ENCODE results near the gene PPP1R9A.

The PPP1R9A gene

DNA sequence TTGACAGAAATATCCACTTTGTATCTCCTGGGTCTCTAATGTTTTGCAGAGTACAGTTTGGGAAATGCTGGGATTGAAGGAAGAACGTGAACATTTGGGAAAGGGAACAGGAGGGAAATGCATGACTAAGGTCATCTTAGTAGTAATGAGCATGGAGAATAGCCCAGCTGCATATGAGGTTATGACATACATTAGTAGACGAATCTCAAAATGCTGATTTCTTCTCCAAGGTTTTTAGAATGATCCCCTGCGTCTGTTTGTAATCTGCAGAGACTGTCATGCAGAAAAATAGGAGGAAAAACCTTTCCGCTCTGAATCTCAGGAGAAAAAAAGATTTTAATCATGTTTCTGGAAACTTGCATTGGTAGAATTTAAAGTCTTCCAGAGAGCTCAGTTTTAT is 133.6 kb downstream of the PPP1R9A start:
- no peak for DNase-seq

DNA sequence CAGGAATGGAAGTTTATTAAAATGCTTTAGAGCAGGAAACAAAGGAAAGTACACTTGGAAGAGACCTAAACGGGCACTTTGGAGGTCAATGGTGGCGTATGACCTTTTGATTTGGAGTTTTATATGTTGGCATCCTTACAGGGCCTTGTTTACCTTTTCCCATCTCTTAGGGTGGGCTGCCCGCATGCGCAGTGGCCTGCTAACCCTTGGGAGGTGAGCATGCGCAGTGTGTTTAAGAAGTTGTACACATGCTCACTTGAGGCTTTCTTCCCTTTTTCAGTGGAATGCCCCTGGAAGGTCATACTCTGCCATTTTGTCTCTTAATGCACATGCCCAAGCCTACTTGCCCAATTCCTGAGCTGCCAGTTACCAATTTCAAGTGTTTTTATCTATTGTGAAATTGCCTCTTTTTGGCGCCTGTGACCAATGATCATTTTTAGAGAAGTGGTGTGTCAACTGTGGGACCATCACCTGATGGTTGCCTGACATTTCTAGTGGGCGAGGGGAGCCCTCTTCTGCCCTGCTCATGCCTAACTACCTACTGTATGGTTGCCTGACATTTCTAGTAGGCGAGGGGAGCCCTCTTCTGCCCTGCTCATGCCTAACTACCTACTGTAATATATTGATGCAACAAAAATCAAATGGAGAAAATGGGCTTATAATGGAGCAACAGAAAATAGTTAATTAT is 138.0 kb downstream of the PPP1R9A start:
- DNase-seq = peak; percentile 45

DNA sequence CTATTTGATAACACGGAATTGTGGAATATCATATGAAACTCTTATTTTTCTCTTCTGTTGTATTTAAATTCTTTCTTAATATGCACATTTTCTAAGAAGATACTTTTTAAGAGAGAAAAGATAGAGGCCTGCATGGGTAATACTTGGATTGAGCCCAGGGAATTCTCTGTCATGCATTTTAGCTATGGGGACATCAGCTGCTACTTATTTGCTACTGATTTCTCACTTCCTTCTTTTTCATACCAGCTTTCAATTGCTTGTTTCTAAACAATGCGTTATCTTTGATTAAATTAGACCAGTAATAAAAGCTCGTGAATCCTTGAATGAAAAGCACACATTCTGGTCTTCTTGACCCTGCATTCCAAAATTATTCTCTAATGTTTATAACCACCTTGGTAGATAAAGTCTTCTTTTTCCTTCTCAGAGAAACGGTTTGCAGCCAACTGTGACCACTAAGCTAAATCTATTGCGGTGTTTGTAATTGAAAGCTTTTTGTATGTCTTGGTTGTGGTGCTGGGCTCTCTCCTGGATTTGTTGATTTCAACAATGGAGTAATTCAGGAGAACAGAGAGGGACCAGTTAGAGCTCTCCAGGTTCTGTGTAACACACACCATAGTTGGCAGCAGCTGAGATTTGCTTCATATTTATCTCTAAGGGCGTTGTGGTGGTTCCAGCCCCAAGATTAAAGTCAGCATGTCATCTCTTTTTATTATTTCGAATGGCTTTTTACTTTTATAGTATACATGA is 139.3 kb downstream of the PPP1R9A start:
- DNase-seq = no peak

DNA sequence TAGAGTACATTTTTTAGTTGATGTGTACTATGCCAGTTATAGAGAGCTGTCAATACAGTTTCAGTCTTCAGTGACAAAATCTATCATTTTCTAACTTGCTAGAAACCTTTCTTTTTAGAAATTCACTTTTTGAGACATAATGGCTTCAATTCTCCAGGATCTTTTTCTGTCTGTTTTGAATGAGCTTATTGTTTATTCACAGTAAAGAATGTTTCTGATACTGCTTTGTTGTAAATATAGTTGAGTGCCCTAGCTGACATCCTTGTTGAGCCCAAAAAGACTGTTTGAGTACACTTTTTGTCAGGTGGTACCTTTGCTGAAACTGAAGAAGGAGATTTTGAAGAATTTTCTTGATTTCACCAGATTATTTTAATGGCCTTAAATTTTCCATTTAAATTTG is 139.9 kb downstream of the PPP1R9A start:
- DNase-seq = no peak

DNA sequence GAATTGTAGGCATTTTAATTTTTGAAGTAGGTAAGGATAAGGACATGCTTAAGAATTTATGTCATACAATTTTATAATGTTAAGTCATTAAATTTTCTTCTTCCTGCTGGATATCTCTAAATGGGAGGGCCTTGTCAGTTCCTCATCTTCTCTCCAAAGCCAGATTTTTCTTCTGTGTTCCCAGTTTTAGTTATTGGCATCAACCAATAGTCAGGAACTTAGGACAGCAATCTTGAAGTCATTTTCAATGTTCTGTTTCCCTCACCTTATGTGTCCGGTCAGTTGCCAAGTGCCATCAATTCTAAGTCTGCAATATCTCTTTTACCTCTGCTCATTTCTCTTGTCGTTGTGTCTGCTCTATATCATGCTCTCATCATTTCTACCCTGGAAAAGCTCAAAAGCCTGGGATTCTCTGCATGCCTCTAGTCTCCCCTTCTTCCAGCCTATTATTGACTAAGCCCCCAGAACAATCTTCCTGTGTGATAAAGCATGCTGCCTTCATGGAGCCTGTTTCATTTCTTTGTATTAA is 145.2 kb downstream of the PPP1R9A start:
- DNase-seq = no peak

DNA sequence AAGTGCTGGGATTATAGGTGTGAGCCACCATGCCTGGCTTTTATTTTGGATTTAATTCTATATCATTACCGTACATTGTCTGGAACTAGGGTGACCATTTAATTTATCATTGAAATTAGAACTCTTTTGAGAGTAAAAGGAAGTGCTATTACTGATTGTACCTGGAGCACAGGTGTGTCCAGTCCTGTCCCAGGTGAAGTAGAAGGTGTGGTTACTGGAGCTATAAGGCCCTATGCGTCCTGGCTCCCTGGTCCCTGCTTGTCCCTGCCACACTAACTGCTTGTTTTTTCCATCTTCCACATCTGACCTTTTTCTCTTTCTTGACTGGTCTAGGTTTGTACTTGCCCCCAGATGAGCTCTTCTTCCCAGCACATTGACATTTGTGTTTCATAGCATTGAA is 147.0 kb downstream of the PPP1R9A start:
- DNase-seq = no peak

DNA sequence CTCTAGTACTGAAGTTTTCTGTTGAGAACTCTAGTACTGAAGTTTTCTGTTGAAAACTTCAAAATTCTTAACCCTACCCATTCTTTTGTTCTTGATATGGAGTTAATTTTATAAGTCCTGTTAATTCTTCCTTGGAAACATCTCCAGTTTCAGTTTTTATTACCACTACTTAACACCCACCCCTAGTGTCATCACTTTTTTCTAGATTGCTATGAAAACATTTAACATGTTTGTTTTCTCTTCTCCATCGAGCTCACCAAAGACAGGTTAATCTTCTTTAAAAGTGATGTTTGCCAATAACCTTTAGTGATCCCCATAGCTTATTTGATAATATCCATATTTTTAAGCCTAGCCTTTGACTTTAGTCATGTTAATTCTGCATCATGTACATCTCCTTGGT is 147.9 kb downstream of the PPP1R9A start:
- DNase-seq = no peak

DNA sequence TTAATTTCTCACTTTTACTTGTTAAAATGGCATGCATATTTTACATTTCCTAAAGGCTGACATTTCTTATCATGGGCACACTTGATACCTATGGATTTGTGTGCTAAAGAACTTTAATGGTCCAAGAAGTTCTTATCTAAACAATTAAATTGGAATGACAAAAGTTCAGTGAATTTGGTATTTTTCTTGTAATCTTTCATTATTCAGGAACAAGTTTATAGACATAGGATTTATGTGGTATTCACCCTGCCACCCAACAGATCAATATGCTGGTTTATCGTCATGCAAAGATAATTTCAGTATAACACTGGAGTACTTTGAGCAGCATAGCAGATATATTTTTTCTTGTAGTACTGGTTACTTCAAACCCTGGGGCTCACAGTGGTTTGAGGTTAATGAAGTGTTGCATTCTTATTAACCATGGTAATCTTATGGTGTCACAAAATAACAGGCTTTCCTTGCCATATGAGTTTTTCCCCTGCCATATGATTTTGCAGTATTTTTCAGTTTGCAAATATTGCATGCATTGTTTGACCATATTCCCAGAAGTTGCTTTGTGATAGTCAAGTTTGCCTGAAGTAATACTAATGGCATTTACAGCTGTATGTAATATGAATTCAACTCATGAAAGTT is 148.8 kb downstream of the PPP1R9A start:
- DNase-seq = no peak

DNA sequence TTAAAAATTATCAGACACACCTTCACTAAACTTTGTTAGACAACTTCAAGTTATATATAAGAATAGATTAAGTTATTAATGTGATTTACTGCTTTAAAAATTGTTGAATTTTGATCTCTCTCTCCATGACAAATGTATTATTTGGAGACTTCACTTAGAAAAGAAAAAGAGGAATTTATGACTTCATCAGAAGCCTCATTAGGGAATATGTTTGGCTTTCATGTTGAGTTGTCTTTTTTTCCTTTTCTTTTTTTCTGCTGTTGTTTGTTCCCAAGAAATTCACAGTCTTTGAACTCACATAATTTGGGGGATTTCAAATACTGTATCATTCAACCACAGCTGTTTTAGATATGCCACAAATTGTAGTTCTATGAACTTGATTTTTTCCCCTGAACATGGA is 149.5 kb downstream of the PPP1R9A start:
- DNase-seq = no peak

DNA sequence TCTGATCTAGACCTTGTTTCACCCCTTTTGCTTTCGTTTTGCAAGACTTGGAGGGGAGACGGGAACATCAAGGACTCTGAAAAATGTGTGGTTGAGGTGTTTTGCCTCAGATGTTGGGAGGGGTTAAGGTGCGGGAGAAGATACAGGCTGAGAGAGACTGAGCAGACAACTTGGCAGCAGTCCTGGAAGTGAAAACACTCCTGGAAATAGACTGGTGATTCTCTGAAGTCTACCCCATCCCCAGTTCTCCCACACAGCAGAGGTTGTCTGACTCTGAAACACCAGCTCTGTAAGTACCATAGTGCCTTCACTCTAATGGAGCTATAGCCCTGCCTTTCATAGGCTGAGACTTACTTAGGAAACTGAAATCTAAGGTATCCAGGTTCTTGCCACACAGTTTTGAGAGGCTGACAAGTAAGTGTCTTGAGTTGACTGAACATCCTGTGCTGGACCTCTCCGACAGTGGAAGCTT is 152.5 kb downstream of the PPP1R9A start:
- DNase-seq = no peak

DNA sequence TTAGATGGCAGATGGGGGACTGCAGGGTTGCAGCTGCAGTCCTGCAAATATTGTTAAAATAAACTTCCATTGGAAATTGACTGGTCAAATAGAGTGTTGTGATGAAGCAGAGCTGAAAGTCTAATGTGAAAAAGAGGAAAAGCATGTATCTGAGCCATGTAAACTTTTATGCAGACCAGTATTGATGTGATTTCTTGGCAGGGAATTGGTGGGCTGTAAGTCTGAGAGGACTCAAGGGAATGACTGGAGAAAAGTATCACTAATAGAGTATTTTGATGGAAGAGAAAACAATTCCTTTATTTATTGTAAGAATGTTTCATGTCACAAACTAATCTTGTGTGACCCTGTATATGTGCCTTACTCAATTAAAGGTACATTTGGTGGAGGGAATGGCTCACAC is 155.5 kb downstream of the PPP1R9A start:
- DNase-seq = no peak

DNA sequence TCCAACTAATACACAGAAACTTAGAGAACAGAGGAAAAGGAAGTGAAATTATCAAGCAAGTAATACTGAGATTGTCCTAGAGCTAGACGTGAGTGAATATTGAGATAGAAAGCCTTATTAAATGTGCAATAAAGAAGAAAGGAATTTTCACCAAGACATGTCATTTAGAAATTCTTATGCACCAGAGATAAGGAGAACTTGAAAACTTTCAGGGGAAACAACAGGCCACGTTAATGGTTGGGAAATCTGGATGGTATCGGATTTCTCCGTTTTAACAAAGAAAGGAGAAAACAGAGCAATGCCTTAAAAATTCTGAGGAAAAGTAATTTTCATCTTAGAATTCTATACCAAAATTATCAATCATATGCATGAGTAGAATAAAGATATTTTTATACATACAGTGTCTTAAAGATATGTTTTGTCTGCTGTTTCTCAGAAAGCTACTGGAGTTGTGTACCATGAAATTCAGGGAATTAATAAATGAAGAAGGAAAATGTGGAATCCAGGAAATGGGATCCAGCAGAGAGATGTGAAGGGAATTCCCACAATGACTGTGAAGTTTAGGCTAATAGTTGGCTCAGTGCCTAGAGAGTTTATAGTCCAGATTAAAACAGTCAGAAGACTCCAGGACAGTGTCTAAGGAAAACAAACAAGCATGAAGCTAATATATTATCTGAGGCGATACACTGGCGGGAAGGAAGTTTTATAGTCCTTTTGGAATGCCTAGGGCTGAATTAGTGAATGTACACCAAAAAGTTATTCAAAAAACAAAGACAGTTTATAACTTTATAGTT is 159.5 kb downstream of the PPP1R9A start:
- peak; percentile 30 for DNase-seq

DNA sequence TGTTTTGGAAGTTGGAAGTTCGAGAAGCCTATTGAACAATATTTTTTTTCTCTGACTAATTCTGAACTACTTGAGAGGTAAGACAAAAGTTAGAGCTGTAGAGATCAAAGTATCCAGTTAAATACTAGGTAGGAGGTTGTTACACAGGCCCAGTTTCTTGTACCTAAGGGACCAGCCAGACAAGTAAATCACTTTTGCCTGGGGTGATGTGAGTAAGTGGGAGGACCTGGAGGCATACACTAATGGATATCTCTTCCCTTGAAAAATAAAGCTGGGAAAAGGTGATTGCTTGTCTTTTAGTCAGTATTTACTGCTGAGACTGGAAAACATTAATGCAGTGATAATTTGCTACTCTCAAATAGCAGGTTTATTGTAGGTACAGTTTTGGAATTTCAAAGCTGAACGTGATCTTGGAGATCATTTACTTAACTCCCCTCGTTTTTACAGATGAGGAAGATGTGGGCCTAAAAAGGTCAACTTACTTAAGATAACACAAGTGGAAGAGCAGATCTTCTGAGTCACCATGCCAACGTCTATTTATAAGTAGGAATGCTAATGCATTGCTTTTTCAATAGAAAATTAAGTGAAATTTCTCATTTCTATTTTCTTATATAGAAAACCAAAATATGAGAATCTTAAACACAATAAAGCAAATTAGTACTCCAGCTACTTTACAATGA is 181.3 kb downstream of the PPP1R9A start:
- DNase-seq = no peak

DNA sequence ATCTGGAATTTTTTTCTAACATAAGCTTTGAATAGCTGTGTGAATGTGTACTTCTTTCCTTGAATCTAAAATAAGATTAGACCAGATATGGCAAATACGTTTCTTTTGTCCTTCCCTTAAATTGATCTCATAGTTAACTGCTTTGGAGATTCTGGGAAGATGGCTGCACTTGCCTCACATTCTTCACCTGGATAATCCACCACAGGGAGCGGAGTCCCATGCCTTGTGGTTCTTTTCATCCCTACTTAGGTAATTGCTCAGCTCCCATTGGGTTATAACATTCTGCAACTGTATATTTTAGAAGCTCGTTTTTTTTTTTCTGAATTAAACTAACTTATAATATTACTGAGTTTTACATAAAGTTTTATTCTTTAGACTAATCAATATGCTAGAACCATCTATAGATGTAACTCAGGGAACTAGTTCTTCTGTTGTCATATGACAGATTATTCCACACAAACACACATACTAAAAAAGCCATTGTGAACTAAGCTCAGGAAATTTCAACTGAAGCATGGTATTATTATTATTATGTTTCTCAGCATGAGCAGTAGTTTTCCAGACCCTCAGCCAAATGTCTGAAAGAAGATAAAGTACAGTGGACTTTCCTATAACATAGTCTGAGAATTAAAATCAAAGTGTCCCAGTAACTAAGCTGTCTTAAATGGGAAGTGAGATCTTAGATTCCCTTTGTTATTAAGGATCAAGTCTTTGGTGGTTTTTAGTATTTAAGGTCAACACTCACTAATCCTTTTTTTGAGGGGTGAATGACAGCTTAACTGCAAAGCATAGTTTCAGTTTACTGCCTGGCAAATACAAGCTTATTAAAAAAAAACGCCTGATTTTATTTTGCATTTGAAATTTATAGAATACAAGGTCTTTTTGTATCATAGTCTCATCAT is 182.3 kb downstream of the PPP1R9A start:
- DNase-seq = peak; percentile 10

DNA sequence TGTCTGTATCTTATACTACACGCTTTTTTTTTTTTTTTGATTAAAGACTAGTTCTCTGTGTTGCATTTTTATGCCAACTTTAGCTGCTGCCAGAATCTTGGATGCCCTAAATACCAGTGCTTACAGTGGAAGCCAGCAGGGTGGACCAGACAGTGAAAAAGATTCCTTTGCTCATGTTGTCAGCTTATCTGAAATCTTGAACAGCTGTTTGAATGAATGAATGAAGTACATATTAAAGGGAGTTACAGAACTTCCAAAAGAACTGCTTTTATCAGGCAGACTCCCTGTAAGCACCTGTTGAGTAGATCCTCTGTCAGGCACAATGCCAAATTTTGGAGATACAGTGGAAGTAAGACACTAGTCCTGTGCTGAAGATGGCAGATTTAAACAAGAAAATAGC is 184.9 kb downstream of the PPP1R9A start:
- DNase-seq = no peak

DNA sequence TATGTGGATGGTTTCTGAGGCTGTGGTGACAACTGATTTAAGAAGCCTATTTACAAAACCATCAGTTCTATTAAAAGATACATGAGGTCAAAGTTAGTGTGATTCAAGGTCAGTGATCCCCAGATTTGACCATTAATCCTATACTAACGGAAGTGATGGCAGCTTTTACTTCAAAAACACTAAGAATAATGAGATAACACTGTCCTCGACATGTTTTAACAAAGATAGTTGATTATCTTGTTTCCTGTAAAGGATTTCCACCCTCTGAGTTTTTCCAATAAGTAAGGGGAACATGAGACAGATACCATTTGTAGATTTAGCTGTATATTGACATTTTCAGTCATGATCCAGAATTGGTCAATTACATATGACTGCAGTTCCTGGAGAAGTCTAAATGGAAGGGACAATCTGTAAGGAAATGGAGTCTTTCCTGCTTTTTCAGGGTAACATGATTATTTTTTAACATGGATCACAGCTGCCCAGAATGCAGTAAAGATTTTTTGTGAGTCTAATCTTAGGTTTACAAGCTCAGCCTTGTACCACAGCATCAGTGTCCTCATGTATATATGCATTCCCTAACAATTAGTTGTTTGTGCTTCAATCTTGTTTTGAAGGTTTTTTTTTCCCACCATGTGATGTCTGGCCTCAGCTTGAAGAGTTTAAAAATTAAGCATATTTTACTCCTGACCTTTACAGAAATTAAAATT is 188.0 kb downstream of the PPP1R9A start:
- DNase-seq = no peak

DNA sequence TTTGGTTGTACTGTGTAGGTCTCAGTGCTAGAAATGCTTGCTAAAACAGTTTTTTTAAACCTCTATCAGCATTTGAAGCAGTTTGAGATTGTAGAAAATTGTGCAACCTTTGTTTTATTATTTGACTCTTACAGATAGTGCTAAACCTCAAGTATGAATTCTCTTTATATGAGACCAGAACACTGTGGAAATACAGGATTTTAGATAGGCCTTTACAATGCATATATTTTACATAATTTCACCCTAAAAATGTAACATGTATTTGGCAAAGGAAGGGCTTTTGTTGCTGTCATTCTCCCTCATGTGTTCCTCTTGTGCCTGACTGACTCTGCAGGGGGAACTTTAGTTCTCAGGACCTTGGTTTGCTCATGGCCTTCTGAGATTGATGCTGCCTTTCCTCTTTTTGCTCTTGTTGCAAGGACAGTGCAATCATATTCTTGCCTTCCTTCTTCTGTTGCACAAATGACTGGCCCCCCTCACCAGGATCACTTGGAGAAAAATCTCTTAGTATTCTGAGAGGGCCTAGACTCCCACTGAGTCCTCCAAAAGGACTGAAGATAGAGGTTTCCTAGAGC is 188.7 kb downstream of the PPP1R9A start:
- DNase-seq = no peak

DNA sequence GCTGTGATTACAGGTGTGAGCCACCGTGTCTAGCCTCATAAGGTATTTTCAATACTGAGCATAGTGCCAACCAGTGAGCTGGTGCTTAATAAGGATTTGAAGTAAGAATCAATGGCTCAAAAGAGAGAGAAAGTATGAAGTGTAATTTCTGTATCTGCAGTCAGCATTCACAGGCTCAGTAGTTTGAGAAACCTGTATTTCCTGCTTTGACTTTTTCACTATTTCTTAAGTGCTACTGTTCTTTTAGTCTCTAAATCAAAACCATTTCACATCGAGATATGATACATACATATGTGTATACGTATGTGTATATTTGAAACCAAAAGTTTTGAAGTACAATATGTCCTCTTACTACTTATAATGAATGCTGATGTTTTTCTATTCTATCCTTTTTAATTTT is 189.9 kb downstream of the PPP1R9A start:
- DNase-seq = no peak

DNA sequence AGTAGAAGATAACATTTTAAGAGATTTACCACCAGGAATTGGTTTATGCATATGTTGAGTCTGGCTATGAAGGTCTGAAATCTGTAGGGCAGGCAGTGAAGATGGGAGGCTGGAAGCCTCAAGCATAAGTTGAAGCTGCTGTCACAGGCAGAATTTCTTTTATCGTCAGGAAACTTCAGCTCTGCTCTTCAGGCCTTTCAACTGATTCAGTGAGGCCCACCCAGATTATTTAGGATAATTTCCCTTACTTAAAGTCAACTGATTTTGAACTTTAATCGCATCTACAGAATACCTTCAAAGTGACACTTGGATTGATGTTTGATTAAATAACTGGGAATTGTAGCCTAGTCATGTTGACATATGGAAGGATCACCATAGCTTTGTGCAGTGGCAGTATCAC is 190.5 kb downstream of the PPP1R9A start:
- no peak for DNase-seq

DNA sequence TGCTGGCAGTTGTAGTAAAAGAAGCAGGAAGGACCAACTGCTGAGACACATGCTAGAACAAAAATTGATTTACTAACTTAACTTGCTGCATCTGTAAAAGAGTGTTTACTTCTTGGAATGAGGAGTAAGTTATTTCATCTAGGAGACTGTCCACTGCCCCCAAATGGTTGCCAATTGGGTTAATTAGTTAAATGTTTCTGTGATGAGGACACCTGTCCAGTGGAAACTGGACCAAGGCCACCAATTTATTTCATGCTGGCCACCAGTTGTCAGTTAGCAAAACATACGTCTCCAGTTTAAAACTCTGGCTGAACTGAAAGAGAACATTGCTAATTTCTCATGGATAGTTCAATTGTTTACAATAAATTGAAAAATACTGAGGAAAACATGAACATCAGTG is 191.7 kb downstream of the PPP1R9A start:
- DNase-seq = no peak

Measured in NCI-H82 (cell line).